IMR-90 (cell line): ENCODE measurements around the gene AZI2. TPM values are rescaled to one million over a fixed set of nuclear protein-coding genes. Genes with fewer than 3 reads are reported as not detected.
A peak's percentile ranks its signal among the peaks of the same experiment; 100 is the strongest.

Source experiments
- ATAC-seq: fragments of 200-7000 bp; cut with Tn5 transposase; 2 replicates; pipeline ENCODE4 v1.9.1; 2020; ENCODE audit warnings: low read depth, mild to moderate bottlenecking, moderate library complexity
- BruUV-seq: library from RNA; stranded (reverse); fragments of 400-500 nt; replicated peaks from 2 replicates; lab custom pipeline; 2021; lab: Mats Ljungman, UMichigan
- CTCF ChIA-PET: fragments of 300-600 bp; formaldehyde crosslinking; extraction: SDS; loops from one replicate; lab custom pipeline; 2021; ENCODE audit warnings: antibody characterized with exemption; lab: Yijun Ruan, JAX
- POLR2A ChIA-PET: fragments of 300-600 bp; sonication (Branson Sonifier 250); formaldehyde crosslinking; loops from one replicate; lab custom pipeline; 2022; ENCODE audit warnings: antibody characterized with exemption; ENCODE audit not compliant: unreplicated experiment; lab: Charles Lee
- DNase-seq: peaks from one replicate; pipeline ENCODE4 v3.0.0; 2013
- H2AFZ ChIP-seq: replicated peaks from 2 replicates; pipeline ENCODE3; 2013; ENCODE audit warnings: low read length, mild to moderate bottlenecking; ENCODE audit not compliant: poor library complexity
- H2AK5ac ChIP-seq: 2 replicates; pipeline ENCODE4 v1.6.1; 2013; ENCODE audit warnings: low read depth, low read length, inconsistent platforms
- H2AK9ac ChIP-seq: replicated peaks from 2 replicates; pipeline ENCODE3; 2013; ENCODE audit warnings: mild to moderate bottlenecking, low read depth, low read length, moderate library complexity; ENCODE audit not compliant: poor library complexity
- H2BK120ac ChIP-seq: 2 replicates; pipeline ENCODE4 v1.6.1; 2013; ENCODE audit warnings: low read depth, low read length, inconsistent platforms
- H2BK15ac ChIP-seq: 3 replicates; pipeline ENCODE4 v1.6.1; 2013; ENCODE audit warnings: low read depth, low read length, inconsistent platforms
- H2BK20ac ChIP-seq: 2 replicates; pipeline ENCODE4 v1.6.1; 2013; ENCODE audit warnings: low read depth, mild to moderate bottlenecking, inconsistent platforms, low read length, moderate library complexity
- H2BK5ac ChIP-seq: 2 replicates; pipeline ENCODE4 v1.6.1; 2013; ENCODE audit warnings: mild to moderate bottlenecking, low read depth, low read length, inconsistent platforms; ENCODE audit not compliant: poor library complexity, severe bottlenecking
- H3K14ac ChIP-seq: replicated peaks from 2 replicates; pipeline ENCODE4 v1.6.1; 2013; ENCODE audit warnings: low read depth, low read length, inconsistent platforms
- H3K18ac ChIP-seq: 2 replicates; pipeline ENCODE4 v1.6.1; 2013; ENCODE audit warnings: low read depth, low read length, control low read depth
- H3K23ac ChIP-seq: 2 replicates; pipeline ENCODE4 v1.6.1; 2013; ENCODE audit warnings: low read depth, low read length, inconsistent platforms
- H3K27ac ChIP-seq: 2 replicates; pipeline ENCODE4 v1.5.1; 2013; ENCODE audit warnings: mild to moderate bottlenecking, control low read depth, low read length; ENCODE audit not compliant: insufficient read depth
- H3K27me3 ChIP-seq: 2 replicates; pipeline ENCODE4 v1.6.1; 2013; ENCODE audit warnings: low read length; ENCODE audit not compliant: control insufficient read depth, insufficient read depth
- H3K36me3 ChIP-seq: 2 replicates; pipeline ENCODE4 v1.6.1; 2013; ENCODE audit warnings: low read length, mixed read lengths; ENCODE audit not compliant: control insufficient read depth, insufficient read depth
- H3K4ac ChIP-seq: 2 replicates; pipeline ENCODE4 v1.6.1; 2013; ENCODE audit warnings: low read depth, low read length, inconsistent platforms
- H3K4me1 ChIP-seq: 2 replicates; pipeline ENCODE4 v1.6.1; 2013; ENCODE audit warnings: low read length, mixed read lengths; ENCODE audit not compliant: control insufficient read depth, insufficient read depth
- H3K4me2 ChIP-seq: 2 replicates; pipeline ENCODE4 v1.6.1; 2013; ENCODE audit warnings: low read depth, mild to moderate bottlenecking, control low read depth, low read length, moderate library complexity
- H3K4me3 ChIP-seq: 2 replicates; pipeline ENCODE4 v1.5.1; 2013; ENCODE audit warnings: low read depth, mild to moderate bottlenecking, control low read depth, low read length, moderate library complexity; ENCODE audit not compliant: insufficient read depth
- H3K56ac ChIP-seq: 2 replicates; pipeline ENCODE4 v1.6.1; 2013; ENCODE audit warnings: low read length, inconsistent platforms; ENCODE audit not compliant: insufficient read depth; ENCODE audit errors: extremely low read depth
- H3K79me1 ChIP-seq, 2 experiments: 2 replicates each; pipeline ENCODE4 v1.6.1; 2013; ENCODE audit warnings: low read length in 2 of 2, inconsistent platforms in 1 of 2, low read depth in 1 of 2
- H3K9ac ChIP-seq: 2 replicates; pipeline ENCODE4 v1.6.1; 2013; ENCODE audit warnings: low read depth, low read length, control low read depth
- H3K9me1 ChIP-seq: 2 replicates; pipeline ENCODE4 v1.6.1; 2013; ENCODE audit warnings: low read length, inconsistent platforms; ENCODE audit not compliant: insufficient read depth
- H3K9me3 ChIP-seq: 2 replicates; pipeline ENCODE4 v1.6.1; 2013; ENCODE audit warnings: low read length; ENCODE audit not compliant: control insufficient read depth, insufficient read depth
- H4K20me1 ChIP-seq: 2 replicates; pipeline ENCODE4 v1.6.1; 2013; ENCODE audit warnings: low read length, inconsistent platforms; ENCODE audit not compliant: insufficient read depth
- H4K5ac ChIP-seq: 2 replicates; pipeline ENCODE4 v1.6.1; 2013; ENCODE audit warnings: mild to moderate bottlenecking, low read depth, low read length, control low read depth
- H4K8ac ChIP-seq, 2 experiments: 2 replicates each; pipeline ENCODE4 v1.6.1; 2013; ENCODE audit warnings: low read depth in 2 of 2, low read length in 2 of 2, control low read depth in 1 of 2, inconsistent platforms in 1 of 2
- H4K91ac ChIP-seq: 2 replicates; pipeline ENCODE4 v1.6.1; 2013; ENCODE audit warnings: low read depth, low read length, inconsistent platforms; ENCODE audit not compliant: insufficient read depth
- CEBPB ChIP-seq: IDR thresholded peaks from 2 replicates; pipeline ENCODE4 v1.6.1; 2012; ENCODE audit warnings: low read depth, low read length, improper control_type of control experiment
- CHD1 ChIP-seq: IDR thresholded peaks from 2 replicates; pipeline ENCODE4 v1.6.1; 2012; ENCODE audit warnings: low read depth, low read length, improper control_type of control experiment
- CTCF ChIP-seq: conservative IDR thresholded peaks from 2 replicates; pipeline ENCODE4 v1.5.1; 2012; ENCODE audit warnings: mild to moderate bottlenecking, low read depth, low read length, improper control_type of control experiment
- ELK1 ChIP-seq: fragments of 150-350 bp; IDR thresholded peaks from 2 replicates; pipeline ENCODE4 v1.6.1; 2016; ENCODE audit warnings: low read depth, mild to moderate bottlenecking, low read length, moderate library complexity, borderline replicate concordance
- FOS ChIP-seq: fragments of 150-350 bp; IDR thresholded peaks from 2 replicates; pipeline ENCODE4 v1.6.1; 2016; ENCODE audit warnings: low read depth, low read length
- MAFK ChIP-seq: IDR thresholded peaks from 2 replicates; pipeline ENCODE4 v1.6.1; 2012; ENCODE audit warnings: low read depth, low read length, improper control_type of control experiment
- MAZ ChIP-seq: IDR thresholded peaks from 2 replicates; pipeline ENCODE4 v1.6.1; 2012; ENCODE audit warnings: low read depth, mild to moderate bottlenecking, low read length, improper control_type of control experiment, moderate library complexity, borderline replicate concordance
- MXI1 ChIP-seq: IDR thresholded peaks from 2 replicates; pipeline ENCODE4 v1.6.1; 2012; ENCODE audit warnings: low read depth, mild to moderate bottlenecking, low read length, moderate library complexity, borderline replicate concordance
- NFE2L2 ChIP-seq: fragments of 150-350 bp; IDR thresholded peaks from 2 replicates; pipeline ENCODE4 v1.6.1; 2016; ENCODE audit warnings: low read depth, mild to moderate bottlenecking, low read length
- POLR2A ChIP-seq: IDR thresholded peaks from 2 replicates; pipeline ENCODE4 v1.6.1; 2012; ENCODE audit warnings: mild to moderate bottlenecking, low read depth, low read length
- RAD21 ChIP-seq: IDR thresholded peaks from 2 replicates; pipeline ENCODE4 v1.6.1; 2012; ENCODE audit warnings: low read length, improper control_type of control experiment
- RCOR1 ChIP-seq: IDR thresholded peaks from 2 replicates; pipeline ENCODE4 v1.6.1; 2012; ENCODE audit warnings: mild to moderate bottlenecking, low read length, improper control_type of control experiment; ENCODE audit not compliant: insufficient replicate concordance
- RFX5 ChIP-seq: IDR thresholded peaks from 2 replicates; pipeline ENCODE4 v1.8.0; 2012; ENCODE audit warnings: low read depth, mild to moderate bottlenecking, low read length, moderate library complexity
- SMC3 ChIP-seq: fragments of 150-350 bp; IDR thresholded peaks from 2 replicates; pipeline ENCODE4 v1.6.1; 2016; ENCODE audit warnings: low read depth, mild to moderate bottlenecking, antibody characterized with exemption, low read length, moderate library complexity
- dilution Hi-C: fragments of 300-500 bp; cut with HindIII; formaldehyde crosslinking; loops from one replicate; pipeline ENCODE4 v1.14.3; 2018; ENCODE audit warnings: low sequenced_read_pairs; ENCODE audit not compliant: unreplicated experiment
- in situ Hi-C: fragments of 300-500 bp; cut with MboI; formaldehyde crosslinking; loops from 3 replicates; pipeline ENCODE4 v1.14.3; 2019; ENCODE audit warnings: low sequenced_read_pairs, inconsistent platforms, mixed read lengths
- intact Hi-C: fragments of 100-400 bp; cut with micrococcal nuclease; formaldehyde crosslinking; loops from 2 replicates; pipeline ENCODE4 v1.10.0; 2022
- polyA plus RNA-seq, 3 experiments: library from polyadenylated mRNA; depleted of rRNA; stranded (reverse); fragments of >200 nt; gene quantifications; 2 replicates each; pipeline ENCODE4 v1.2.3, GENCODE V29; 2012; ENCODE audit warnings: low replicate concordance in 1 of 3
- total RNA-seq: library from RNA; depleted of rRNA; stranded (reverse); fragments of >200 nt; gene quantifications from 2 replicates; pipeline ENCODE4 v1.2.3, GENCODE V29; 2012

The AZI2 gene
- total and polyA plus RNA-seq, 2 of the 4 experiments (the other 2 are of a cell fraction) = 30.1 to 52.5 TPM

- H3K9me1 ChIP-seq = no peaks in the 10 kb centered on the region
- no peak overlapping the region for H2AK9ac ChIP-seq
- H4K91ac ChIP-seq = no peak overlapping the region
- POLR2A ChIA-PET = no interaction called here
- peak; percentile 46 for DNase-seq
- TF ChIP-seq POLR2A (no peak), RAD21 (peak; percentile 60), ELK1 (no peak), CTCF (peak; percentile 58), SMC3 (peak; percentile 43; the same call in 1 of the 2 replicates), FOS (no peak), MXI1 (no peak), RCOR1 (no peak), MAZ (no peak), CHD1 (no peak), CEBPB (no peak), RFX5 (no peak), MAFK (no peak), NFE2L2 (no peak)
- no peak overlapping the region for H2BK20ac ChIP-seq
- peaks cover 2% of the 10 kb centered on the region for H3K36me3 ChIP-seq
- no peaks in the 10 kb centered on the region for H3K4me1 ChIP-seq
- H3K18ac ChIP-seq = no peak overlapping the region
- in situ Hi-C loops = no loop called here
- no peak overlapping the region for H3K4ac ChIP-seq
- H4K20me1 ChIP-seq = no peaks in the 10 kb centered on the region
- H4K8ac ChIP-seq = no peak overlapping the region
- ATAC-seq = peak; percentile 93
- H4K5ac ChIP-seq = no peak overlapping the region
- no peak overlapping the region for H2AFZ ChIP-seq
- no peak overlapping the region for H2BK5ac ChIP-seq
- no peak overlapping the region for H2AK5ac ChIP-seq
- H3K4me3 ChIP-seq = no peak overlapping the region
- H3K4me2 ChIP-seq = no peak overlapping the region
- no peak overlapping the region for H3K23ac ChIP-seq
- peaks cover 2% of the 10 kb centered on the region for H3K9me3 ChIP-seq
- CTCF ChIA-PET = interaction anchor here (0.6 to 2.0 kb wide), 6 partner anchors 11 to 578 kb away, joined by 3 to 8 read pairs (median 3); no protein-coding TSS in a partner anchor
- H3K27ac ChIP-seq = no peak overlapping the region
- H3K56ac ChIP-seq = no peak overlapping the region
- intact Hi-C loops = loop anchor here (1.0 kb wide), 1 partner anchor 574 kb away; no protein-coding TSS in a partner anchor
- no TSS peak for BruUV-seq
- H3K79me1 ChIP-seq = peaks cover 3 to 5% of the 10 kb centered on the region in 2 experiments; a peak in 1 of 4 replicates
- dilution Hi-C loops = no loop called here
- H3K14ac ChIP-seq = no peak overlapping the region
- no peak overlapping the region for H2BK15ac ChIP-seq
- no peaks in the 10 kb centered on the region for H3K27me3 ChIP-seq
- no peak overlapping the region for H2BK120ac ChIP-seq
- no peak overlapping the region for H3K9ac ChIP-seq
Observed at GRCh38 chr3:28286595-28286994, 62.0 kb downstream of the AZI2 start.
